SU-DHL-6 (cell line): ENCODE results near the gene PDLIM5.
"Not testable (repeated sequence)": the region's sequence is repeated elsewhere in the genome, so short reads cannot be mapped to it uniquely, and the experiment has no call there.

Experiments
- H2AFZ ChIP-seq: fragments of 200-600 bp; sonication (generic); 2 replicates; pipeline ENCODE4 v1.6.1; 2014; ENCODE audit warnings: low read depth, mild to moderate bottlenecking, moderate library complexity, mixed read lengths, antibody characterized with exemption, low read length; ENCODE audit not compliant: severe bottlenecking
- H3F3A ChIP-seq: fragments of 200-600 bp; shearing (Covaris generic); 2 replicates; pipeline ENCODE4 v1.6.0; 2016; ENCODE audit warnings: antibody characterized with exemption, mild to moderate bottlenecking; ENCODE audit not compliant: insufficient read depth
- H3K27ac ChIP-seq: fragments of 200-600 bp; sonication (generic); 2 replicates; pipeline ENCODE4 v1.5.1; 2016; ENCODE audit warnings: low read depth, mild to moderate bottlenecking, low read length, moderate library complexity, mixed read lengths
- H3K27me3 ChIP-seq: fragments of 200-600 bp; sonication (generic), shearing (Covaris generic); 2 replicates; pipeline ENCODE4 v1.6.0; 2014; ENCODE audit warnings: mild to moderate bottlenecking, low read length
- H3K36me3 ChIP-seq: fragments of 200-600 bp; sonication (generic); 2 replicates; pipeline ENCODE4 v1.6.1; 2014; ENCODE audit warnings: mild to moderate bottlenecking, low read length, mixed read lengths
- H3K4me2 ChIP-seq: fragments of 300-600, 200-600 bp; shearing (Covaris generic), sonication (generic); 2 replicates; pipeline ENCODE4 v1.6.0; 2014; ENCODE audit warnings: low read length, low read depth, mild to moderate bottlenecking; ENCODE audit not compliant: poor library complexity, severe bottlenecking
- H3K4me3 ChIP-seq: fragments of 200-600 bp; sonication (generic); 2 replicates; pipeline ENCODE4 v1.5.1; 2014; ENCODE audit warnings: antibody characterized with exemption, low read length, mild to moderate bottlenecking, mixed read lengths; ENCODE audit not compliant: insufficient read depth, poor library complexity, severe bottlenecking
- H3K79me2 ChIP-seq: fragments of 200-600 bp; sonication (generic); 2 replicates; pipeline ENCODE4 v1.6.1; 2014; ENCODE audit warnings: mild to moderate bottlenecking, low read length, moderate library complexity; ENCODE audit not compliant: insufficient read depth
- H3K9ac ChIP-seq: fragments of 200-600 bp; sonication (generic); 2 replicates; pipeline ENCODE4 v1.7.0; 2014; ENCODE audit warnings: mild to moderate bottlenecking, low read length
- H3K9me2 ChIP-seq: fragments of 200-600 bp; sonication (generic); replicated peaks from 2 replicates; pipeline ENCODE4 v1.6.1; 2014; ENCODE audit warnings: low read length; ENCODE audit not compliant: insufficient read depth
- H3K9me3 ChIP-seq: fragments of 200-600 bp; sonication (generic); 2 replicates; pipeline ENCODE4 v1.6.1; 2014; ENCODE audit warnings: low read length, mixed read lengths; ENCODE audit not compliant: insufficient read depth
- H4K20me1 ChIP-seq: fragments of 200-600 bp; sonication (generic); 2 replicates; pipeline ENCODE4 v1.6.1; 2014; ENCODE audit warnings: low read depth, mild to moderate bottlenecking, antibody characterized with exemption, low read length, moderate library complexity, mixed read lengths
- EZH2phosphoT487 ChIP-seq: fragments of 200-600 bp; sonication (generic), shearing (Covaris generic); conservative IDR thresholded peaks from 2 replicates; pipeline ENCODE4 v1.6.1; 2018; ENCODE audit warnings: mild to moderate bottlenecking, antibody characterized with exemption, low read length, moderate library complexity, mixed read lengths
- TF ChIP-seq, protein P1 (sequence below): fragments of 200-600 bp; sonication (generic); IDR thresholded peaks from one replicate; pipeline ENCODE4 v1.5.1; 2017; ENCODE audit warnings: antibody characterized with exemption, mild to moderate bottlenecking, low read length, moderate library complexity; ENCODE audit not compliant: insufficient read depth, poor library complexity, severe bottlenecking

PDLIM5 gene

DNA sequence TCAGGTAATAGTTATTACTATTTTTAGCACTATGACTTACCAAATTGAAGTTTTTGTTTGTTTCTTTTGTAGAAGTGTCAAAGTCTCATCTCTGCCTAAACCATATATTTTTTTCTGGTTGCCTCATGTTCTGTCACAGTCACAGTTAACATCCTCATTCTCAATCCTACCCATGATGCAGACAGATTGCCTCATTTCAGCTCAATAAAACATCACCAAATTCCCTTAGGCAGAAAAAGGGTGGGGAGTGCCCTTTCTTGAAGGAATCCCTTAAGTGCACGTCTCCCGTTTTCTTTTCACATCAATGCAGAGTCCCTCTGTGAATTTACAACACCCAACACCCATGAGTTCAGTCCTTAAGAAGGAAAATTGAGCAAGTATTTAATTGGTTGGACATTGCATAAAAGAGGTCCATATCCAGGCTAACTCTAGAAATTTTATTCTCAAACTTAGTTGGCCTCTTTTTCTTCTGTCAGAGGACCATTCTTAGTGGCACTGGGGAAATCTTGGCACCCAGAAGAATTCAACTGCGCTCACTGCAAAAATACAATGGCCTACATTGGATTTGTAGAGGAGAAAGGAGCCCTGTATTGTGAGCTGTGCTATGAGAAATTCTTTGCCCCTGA is 202.4 kb downstream of the PDLIM5 start:
- Histone ChIP-seq H3K27ac (no peak overlapping the region), H3K9me3 (no peaks in the 10 kb centered on the region), H3K9ac (no peak overlapping the region), H3K36me3 (no peaks in the 10 kb centered on the region), H3K4me3 (no peak overlapping the region), H4K20me1 (no peaks in the 10 kb centered on the region), H3F3A (no peaks in the 10 kb centered on the region), H3K27me3 (no peaks in the 10 kb centered on the region), H3K79me2 (no peaks in the 10 kb centered on the region), H2AFZ (no peak overlapping the region), H3K4me2 (no peak overlapping the region), H3K9me2 (no peaks in the 10 kb centered on the region)
- TF ChIP-seq, protein P1, sequence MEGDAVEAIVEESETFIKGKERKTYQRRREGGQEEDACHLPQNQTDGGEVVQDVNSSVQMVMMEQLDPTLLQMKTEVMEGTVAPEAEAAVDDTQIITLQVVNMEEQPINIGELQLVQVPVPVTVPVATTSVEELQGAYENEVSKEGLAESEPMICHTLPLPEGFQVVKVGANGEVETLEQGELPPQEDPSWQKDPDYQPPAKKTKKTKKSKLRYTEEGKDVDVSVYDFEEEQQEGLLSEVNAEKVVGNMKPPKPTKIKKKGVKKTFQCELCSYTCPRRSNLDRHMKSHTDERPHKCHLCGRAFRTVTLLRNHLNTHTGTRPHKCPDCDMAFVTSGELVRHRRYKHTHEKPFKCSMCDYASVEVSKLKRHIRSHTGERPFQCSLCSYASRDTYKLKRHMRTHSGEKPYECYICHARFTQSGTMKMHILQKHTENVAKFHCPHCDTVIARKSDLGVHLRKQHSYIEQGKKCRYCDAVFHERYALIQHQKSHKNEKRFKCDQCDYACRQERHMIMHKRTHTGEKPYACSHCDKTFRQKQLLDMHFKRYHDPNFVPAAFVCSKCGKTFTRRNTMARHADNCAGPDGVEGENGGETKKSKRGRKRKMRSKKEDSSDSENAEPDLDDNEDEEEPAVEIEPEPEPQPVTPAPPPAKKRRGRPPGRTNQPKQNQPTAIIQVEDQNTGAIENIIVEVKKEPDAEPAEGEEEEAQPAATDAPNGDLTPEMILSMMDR, result no peak
- TF ChIP-seq EZH2phosphoT487, result no peak

DNA sequence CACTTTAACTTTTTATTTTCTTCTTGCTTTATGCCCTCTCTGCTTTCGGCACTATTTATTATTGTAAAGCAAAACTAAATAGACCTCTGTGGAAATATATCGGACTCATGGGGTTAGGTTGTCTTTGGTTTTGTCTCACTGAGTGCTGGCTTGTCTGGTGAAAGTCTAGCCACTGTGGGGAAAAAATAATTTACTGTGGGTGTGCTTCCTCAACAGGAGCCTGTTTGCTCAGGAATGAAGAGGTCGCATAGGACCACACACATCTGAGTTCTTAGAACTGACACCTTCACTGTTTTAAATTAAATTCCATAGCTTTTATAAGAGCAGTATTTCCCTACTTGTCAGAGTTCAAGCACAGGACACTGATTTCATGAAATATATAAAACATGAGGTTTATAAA is 203.0 kb downstream of the PDLIM5 start:
- no peak overlapping the region for H3K4me2 ChIP-seq
- no peaks in the 10 kb centered on the region for H3K9me3 ChIP-seq
- no peaks in the 10 kb centered on the region for H4K20me1 ChIP-seq
- no peaks in the 10 kb centered on the region for H3K9me2 ChIP-seq
- no peak overlapping the region for H3K4me3 ChIP-seq
- no peaks in the 10 kb centered on the region for H3K79me2 ChIP-seq
- H3K36me3 ChIP-seq, result no peaks in the 10 kb centered on the region
- no peaks in the 10 kb centered on the region for H3F3A ChIP-seq
- H3K27ac ChIP-seq, result no peak overlapping the region
- no peak overlapping the region for H2AFZ ChIP-seq
- TF ChIP-seq, protein P1, result no peak
- TF ChIP-seq EZH2phosphoT487, result no peak
- H3K27me3 ChIP-seq, result no peaks in the 10 kb centered on the region
- H3K9ac ChIP-seq, result no peak overlapping the region

DNA sequence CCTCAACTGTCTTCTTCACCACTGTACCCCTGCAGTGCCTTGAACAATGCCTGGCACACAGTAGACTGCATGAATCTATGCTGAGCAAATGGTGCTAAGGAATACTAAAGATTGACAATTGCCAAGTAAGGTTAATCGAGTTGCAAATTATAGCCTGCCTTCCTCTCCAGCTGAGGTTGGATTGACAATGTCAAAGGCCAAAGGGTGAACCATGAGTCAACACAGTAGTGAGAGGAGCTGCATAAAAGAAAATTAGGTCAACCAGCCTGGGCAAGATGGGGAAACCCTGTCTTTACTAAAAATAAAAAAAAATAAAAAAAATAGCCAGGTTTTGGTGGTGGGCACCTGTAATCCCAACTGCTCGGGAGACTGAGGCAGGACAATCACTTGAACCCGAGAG is 208.9 kb downstream of the PDLIM5 start:
- H3F3A ChIP-seq, result no peaks in the 10 kb centered on the region
- no peak overlapping the region for H3K9ac ChIP-seq
- no peak overlapping the region for H3K27ac ChIP-seq
- no peaks in the 10 kb centered on the region for H3K79me2 ChIP-seq
- no peaks in the 10 kb centered on the region for H3K36me3 ChIP-seq
- H4K20me1 ChIP-seq, result no peaks in the 10 kb centered on the region
- H2AFZ ChIP-seq, result no peak overlapping the region
- no peaks in the 10 kb centered on the region for H3K9me2 ChIP-seq
- TF ChIP-seq, protein P1, result no peak
- TF ChIP-seq EZH2phosphoT487, result no peak
- H3K4me3 ChIP-seq, result no peak overlapping the region
- no peaks in the 10 kb centered on the region for H3K27me3 ChIP-seq
- no peak overlapping the region for H3K4me2 ChIP-seq
- H3K9me3 ChIP-seq, result no peaks in the 10 kb centered on the region

DNA sequence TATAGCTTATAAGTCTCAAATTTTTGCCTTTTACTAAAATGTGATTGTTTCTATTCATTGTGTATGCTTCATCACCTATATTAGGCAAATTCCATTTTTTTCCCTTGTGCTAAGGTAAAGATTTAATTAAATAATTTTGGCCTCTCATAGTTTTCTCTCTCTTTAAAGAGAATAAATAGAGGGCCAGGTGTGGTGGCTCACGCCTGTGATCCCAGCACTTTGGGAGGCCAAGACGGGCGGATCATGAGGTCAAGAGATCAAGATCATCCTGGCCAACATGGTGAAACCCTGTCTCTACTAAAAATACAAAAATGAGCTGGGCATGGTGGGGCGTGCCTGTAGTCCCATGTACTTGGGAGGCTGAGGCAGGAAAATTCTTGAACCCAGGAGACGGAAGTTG is 213.3 kb downstream of the PDLIM5 start:
- not testable (repeated sequence) for H3K27me3 ChIP-seq, H3K36me3 ChIP-seq, H3F3A ChIP-seq, H3K27ac ChIP-seq, H3K9me3 ChIP-seq, H4K20me1 ChIP-seq, H3K79me2 ChIP-seq, H3K4me2 ChIP-seq, H3K4me3 ChIP-seq, H3K9ac ChIP-seq, H2AFZ ChIP-seq, H3K9me2 ChIP-seq
